HepG2 (cell line): ENCODE data around the gene RNASE13. TPM values are rescaled to one million over a fixed set of nuclear protein-coding genes. Genes with fewer than 3 reads are reported as not detected.

ENCODE experiments used
- ESRRA ChIP-seq: sonication (generic); formaldehyde crosslinking; IDR thresholded peaks from 2 replicates; pipeline ENCODE4 v1.5.1; 2020; ENCODE audit warnings: mild to moderate bottlenecking, low read depth, missing genetic modification reagents
- EZH2 ChIP-seq: conservative IDR thresholded peaks from 2 replicates; pipeline ENCODE4 v1.6.1; 2012; ENCODE audit warnings: mild to moderate bottlenecking, low read depth, low read length, moderate library complexity
- GPN1 ChIP-seq: sonication (generic); formaldehyde crosslinking; IDR thresholded peaks from 2 replicates; pipeline ENCODE4 v1.5.1; 2020; ENCODE audit warnings: missing genetic modification reagents, borderline replicate concordance
- HDAC1 ChIP-seq: sonication (generic); formaldehyde crosslinking; IDR thresholded peaks from 2 replicates; pipeline ENCODE4 v1.5.1; 2020; ENCODE audit warnings: mild to moderate bottlenecking, missing genetic modification reagents
- KAT2B ChIP-seq: fragments of 150-350 bp; IDR thresholded peaks from 2 replicates; pipeline ENCODE4 v1.6.1; 2014; ENCODE audit warnings: low read depth, low read length, borderline replicate concordance
- KDM2A ChIP-seq: sonication (generic); formaldehyde crosslinking; IDR thresholded peaks from 2 replicates; pipeline ENCODE4 v1.4.0; 2020; ENCODE audit warnings: low read depth, missing genetic modification reagents, borderline replicate concordance
- MIER3 ChIP-seq: IDR thresholded peaks from 2 replicates; pipeline ENCODE4 v1.6.1; 2016; ENCODE audit warnings: missing compliant biosample characterization, borderline replicate concordance
- NCOA5 ChIP-seq: sonication (generic); formaldehyde crosslinking; IDR thresholded peaks from 2 replicates; pipeline ENCODE4 v1.4.0; 2020; ENCODE audit warnings: missing genetic modification reagents
- PPARG ChIP-seq: conservative IDR thresholded peaks from 2 replicates; pipeline ENCODE4 v1.6.1; 2016; ENCODE audit warnings: missing biosample characterization, missing genetic modification reagents
- REL ChIP-seq: sonication (generic); formaldehyde crosslinking; conservative IDR thresholded peaks from 2 replicates; pipeline ENCODE4 v1.8.0; 2022; ENCODE audit warnings: mild to moderate bottlenecking, missing genetic modification reagents, moderate library complexity
- SP5 ChIP-seq: IDR thresholded peaks from 2 replicates; pipeline ENCODE4 v1.6.1; 2016; ENCODE audit warnings: low read depth, borderline replicate concordance
- TBP ChIP-seq: sonication (generic); formaldehyde crosslinking; IDR thresholded peaks from 2 replicates; pipeline ENCODE4 v1.5.0; 2020; ENCODE audit warnings: missing genetic modification reagents
- ZFAT ChIP-seq: sonication (generic); formaldehyde crosslinking; conservative IDR thresholded peaks from 2 replicates; pipeline ENCODE4 v1.8.1; 2023; ENCODE audit warnings: missing genetic modification reagents, inconsistent platforms
- ZNF225 ChIP-seq: sonication (generic); formaldehyde crosslinking; IDR thresholded peaks from 2 replicates; pipeline ENCODE4 v1.4.0; 2020; ENCODE audit warnings: mild to moderate bottlenecking, missing genetic modification reagents
- ZNF282 ChIP-seq: fragments of 450-650 bp; IDR thresholded peaks from 2 replicates; pipeline ENCODE4 v1.6.1; 2018; ENCODE audit not compliant: partially characterized antibody
- ZNF562 ChIP-seq: sonication (generic); formaldehyde crosslinking; IDR thresholded peaks from 2 replicates; pipeline ENCODE4 v1.8.0; 2022; ENCODE audit warnings: missing genetic modification reagents, borderline replicate concordance
- ZSCAN20 ChIP-seq: sonication (generic); formaldehyde crosslinking; IDR thresholded peaks from 2 replicates; pipeline ENCODE4 v1.4.0; 2020; ENCODE audit warnings: missing genetic modification reagents, mild to moderate bottlenecking, borderline replicate concordance
- polyA plus RNA-seq, 8 experiments: library from polyadenylated mRNA; depleted of rRNA in 3 of 8; stranded (reverse) in 7 of 8; unstranded in 1 of 8; fragments of >200 nt; fragmentation: Illumina TruSeq in 4 of 8; extraction: Trizol in 4 of 8; gene quantifications; 2 replicates each; pipeline versions ENCODE4 v1.2.1 to v1.2.3, GENCODE V29; 2011 to 2016; ENCODE audit warnings: low read depth in 4 of 8, missing spikeins in 1 of 8, mixed read lengths in 1 of 8; ENCODE audit not compliant: insufficient read depth in 1 of 8
- total RNA-seq, 5 experiments: library from RNA; depleted of rRNA; stranded (reverse); fragments of >200 nt; fragmentation: Illumina TruSeq; extraction: Trizol; gene quantifications; 2 replicates each; pipeline ENCODE4 v1.2.3, GENCODE V29; 2016; ENCODE audit warnings: low read depth in 1 of 5
- TF ChIP-seq, protein P1 (sequence below): sonication (generic); formaldehyde crosslinking; IDR thresholded peaks from 2 replicates; pipeline ENCODE4 v1.5.0; 2020; ENCODE audit warnings: missing genetic modification reagents
- TF ChIP-seq, protein P2 (sequence below): sonication (generic); formaldehyde crosslinking; conservative IDR thresholded peaks from 2 replicates; pipeline ENCODE4 v1.8.0; 2022; ENCODE audit warnings: missing genetic modification reagents
- TF ChIP-seq, protein P3 (sequence below): IDR thresholded peaks from 2 replicates; pipeline ENCODE4 v1.6.1; 2016; ENCODE audit warnings: control low read depth

Gene RNASE13
- total and polyA plus RNA-seq, 2 of the 13 experiments (the other 11 are each of a cell fraction or from before 2014, with no cell fraction given): 1.0 TPM; not detected in 1

DNA sequence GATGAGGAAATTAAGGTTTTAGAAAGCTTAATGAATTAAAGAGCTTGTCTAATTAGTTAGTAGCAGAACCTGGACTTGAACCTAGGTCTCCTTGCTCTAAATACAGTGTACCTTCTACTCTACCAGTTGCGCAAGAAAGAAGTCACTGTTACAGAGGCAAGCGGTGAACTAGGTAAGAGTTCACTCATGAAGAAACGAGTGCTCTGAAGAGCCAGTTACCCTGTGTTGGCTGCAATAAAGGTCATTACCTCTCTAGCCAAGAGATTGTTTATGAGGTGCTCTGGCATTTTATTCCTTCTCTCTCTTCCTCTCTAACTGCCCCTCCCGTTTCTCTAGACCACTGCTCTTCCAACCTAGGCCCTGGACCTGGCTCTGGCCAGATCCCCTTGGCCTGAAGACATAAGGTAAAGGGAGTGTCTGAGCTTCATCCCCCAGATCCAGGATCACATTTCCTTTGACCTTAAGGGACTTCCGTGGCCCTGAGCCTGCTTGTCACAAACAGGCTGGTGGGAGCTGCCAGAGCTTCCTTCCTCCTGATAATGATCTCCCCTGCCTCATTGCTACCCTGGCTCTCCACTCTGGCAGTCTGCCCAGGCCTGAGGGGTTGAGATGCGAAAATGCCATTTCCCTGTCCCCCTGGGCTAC is 9.5 kb upstream of the RNASE13 start (continued):
- TF ChIP-seq ZNF562 (CRISPR knock-in tag) (no peak), MIER3 (CRISPR knock-in tag) (peak; percentile 32; the same call in 1 of the 2 replicates), NCOA5 (CRISPR knock-in tag) (no peak), ESRRA (CRISPR knock-in tag) (no peak; the same call in 1 of the 2 replicates), PPARG (peak; percentile 100), REL (CRISPR knock-in tag) (no peak), ZFAT (CRISPR knock-in tag) (no peak), TBP (CRISPR knock-in tag) (no peak), ZNF282 (no peak), ZNF225 (CRISPR knock-in tag) (no peak), EZH2 (no peak), GPN1 (no peak), KAT2B (no peak), SP5 (CRISPR knock-in tag) (no peak), KDM2A (CRISPR knock-in tag) (peak; percentile 31; the same call in 1 of the 2 replicates), HDAC1 (CRISPR knock-in tag) (peak; percentile 59; the same call in 1 of the 2 replicates), ZSCAN20 (CRISPR knock-in tag) (no peak)
- TF ChIP-seq, protein P1, sequence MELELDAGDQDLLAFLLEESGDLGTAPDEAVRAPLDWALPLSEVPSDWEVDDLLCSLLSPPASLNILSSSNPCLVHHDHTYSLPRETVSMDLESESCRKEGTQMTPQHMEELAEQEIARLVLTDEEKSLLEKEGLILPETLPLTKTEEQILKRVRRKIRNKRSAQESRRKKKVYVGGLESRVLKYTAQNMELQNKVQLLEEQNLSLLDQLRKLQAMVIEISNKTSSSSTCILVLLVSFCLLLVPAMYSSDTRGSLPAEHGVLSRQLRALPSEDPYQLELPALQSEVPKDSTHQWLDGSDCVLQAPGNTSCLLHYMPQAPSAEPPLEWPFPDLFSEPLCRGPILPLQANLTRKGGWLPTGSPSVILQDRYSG: no peak
- TF ChIP-seq, protein P2, sequence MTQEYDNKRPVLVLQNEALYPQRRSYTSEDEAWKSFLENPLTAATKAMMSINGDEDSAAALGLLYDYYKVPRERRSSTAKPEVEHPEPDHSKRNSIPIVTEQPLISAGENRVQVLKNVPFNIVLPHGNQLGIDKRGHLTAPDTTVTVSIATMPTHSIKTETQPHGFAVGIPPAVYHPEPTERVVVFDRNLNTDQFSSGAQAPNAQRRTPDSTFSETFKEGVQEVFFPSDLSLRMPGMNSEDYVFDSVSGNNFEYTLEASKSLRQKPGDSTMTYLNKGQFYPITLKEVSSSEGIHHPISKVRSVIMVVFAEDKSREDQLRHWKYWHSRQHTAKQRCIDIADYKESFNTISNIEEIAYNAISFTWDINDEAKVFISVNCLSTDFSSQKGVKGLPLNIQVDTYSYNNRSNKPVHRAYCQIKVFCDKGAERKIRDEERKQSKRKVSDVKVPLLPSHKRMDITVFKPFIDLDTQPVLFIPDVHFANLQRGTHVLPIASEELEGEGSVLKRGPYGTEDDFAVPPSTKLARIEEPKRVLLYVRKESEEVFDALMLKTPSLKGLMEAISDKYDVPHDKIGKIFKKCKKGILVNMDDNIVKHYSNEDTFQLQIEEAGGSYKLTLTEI (CRISPR knock-in tag): no peak
- TF ChIP-seq, protein P3, sequence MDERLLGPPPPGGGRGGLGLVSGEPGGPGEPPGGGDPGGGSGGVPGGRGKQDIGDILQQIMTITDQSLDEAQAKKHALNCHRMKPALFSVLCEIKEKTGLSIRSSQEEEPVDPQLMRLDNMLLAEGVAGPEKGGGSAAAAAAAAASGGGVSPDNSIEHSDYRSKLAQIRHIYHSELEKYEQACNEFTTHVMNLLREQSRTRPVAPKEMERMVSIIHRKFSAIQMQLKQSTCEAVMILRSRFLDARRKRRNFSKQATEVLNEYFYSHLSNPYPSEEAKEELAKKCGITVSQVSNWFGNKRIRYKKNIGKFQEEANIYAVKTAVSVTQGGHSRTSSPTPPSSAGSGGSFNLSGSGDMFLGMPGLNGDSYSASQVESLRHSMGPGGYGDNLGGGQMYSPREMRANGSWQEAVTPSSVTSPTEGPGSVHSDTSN (CRISPR knock-in tag): no peak
